HepG2 (cell line): Measurements from ENCODE around the gene DHX29. TPM values are rescaled to one million over a fixed set of nuclear protein-coding genes. Genes with fewer than 3 reads are reported as not detected.

Experiments used
- ATAC-seq: fragments of 200-7000 bp; cut with Tn5 transposase; 3 replicates; pipeline ENCODE4 v1.9.1; 2020; ENCODE audit warnings: mild to moderate bottlenecking, moderate library complexity
- BruUV-seq: library from RNA; stranded (reverse); fragments of 400-500 nt; replicated peaks from 2 replicates; lab custom pipeline; 2021; lab: Mats Ljungman, UMichigan
- CTCF ChIA-PET: fragments of 300-600 bp; formaldehyde crosslinking; extraction: SDS; loops from one replicate; lab custom pipeline; 2021; ENCODE audit warnings: low total read pairs, inconsistent platforms, low intra/inter-chr PET ratio; lab: Yijun Ruan, JAX
- POLR2A ChIA-PET: fragments of 350-600 bp; sonication (Branson Sonifier 250); formaldehyde crosslinking; loops from one replicate; lab custom pipeline; 2020; ENCODE audit warnings: antibody characterized with exemption, inconsistent platforms; lab: Yijun Ruan, JAX
- DNase-seq: peaks from one replicate; pipeline ENCODE4 v3.0.0-alpha.2; 2015; ENCODE audit warnings: low spot score
- FAIRE-seq: peaks from 3 replicates; lab custom pipeline; 2011; peaks lifted over from hg19 to GRCh38; lab: Jason Lieb, UNC
- H2AFZ ChIP-seq: one replicate; pipeline ENCODE4 v1.6.1; 2011; ENCODE audit warnings: low read length, inconsistent platforms
- H3K27ac ChIP-seq: fragments of 300-600 bp; 3 replicates; pipeline ENCODE4 v1.8.0; 2011; ENCODE audit warnings: mixed run types, mild to moderate bottlenecking, mixed read lengths, low read length, inconsistent platforms; ENCODE audit not compliant: insufficient read depth; ENCODE audit errors: extremely low read length
- H3K27me3 ChIP-seq, 2 experiments: fragments of 200-600 bp in 1 of 2; 2 replicates in 1 of 2; 3 replicates in 1 of 2; pipeline versions ENCODE4 v1.6.0 to v1.8.0; 2011; ENCODE audit warnings: low read length in 2 of 2, mild to moderate bottlenecking in 2 of 2, moderate library complexity in 2 of 2, inconsistent platforms in 1 of 2; ENCODE audit not compliant: insufficient read depth in 2 of 2, control insufficient read depth in 1 of 2
- H3K36me3 ChIP-seq, 2 experiments: fragments of 200-600 bp in 1 of 2; replicated peaks in 1 of 2; 2 replicates in 1 of 2; 3 replicates in 1 of 2; pipeline versions ENCODE4 v1.5.1 to v1.8.0; 2011; ENCODE audit warnings: low read length in 2 of 2, inconsistent platforms in 1 of 2; ENCODE audit not compliant: insufficient read depth in 2 of 2, control insufficient read depth in 1 of 2
- H3K4me1 ChIP-seq: 2 replicates; pipeline ENCODE4 v1.5.1; 2012; ENCODE audit warnings: low read length, inconsistent platforms; ENCODE audit not compliant: insufficient read depth
- H3K4me2 ChIP-seq: 2 replicates; pipeline ENCODE4 v1.6.0; 2011; ENCODE audit warnings: low read depth, low read length, inconsistent platforms
- H3K4me3 ChIP-seq, 3 experiments: fragments of 200-600 bp in 1 of 3; sonication (generic), shearing (Covaris generic) in 1 of 3; replicated peaks in 1 of 3; 2 replicates each; pipeline ENCODE4 v1.5.1; 2011 to 2016; ENCODE audit warnings: low read length in 3 of 3, inconsistent platforms in 2 of 3, low read depth in 2 of 3, mild to moderate bottlenecking in 2 of 3, control low read depth in 1 of 3, mixed read lengths in 1 of 3; ENCODE audit not compliant: insufficient read depth in 1 of 3
- H3K79me2 ChIP-seq: one replicate; pipeline ENCODE4 v1.6.1; 2011; ENCODE audit warnings: low read length, inconsistent platforms; ENCODE audit not compliant: insufficient read depth
- H3K9ac ChIP-seq: 2 replicates; pipeline ENCODE4 v1.6.0; 2011; ENCODE audit warnings: mild to moderate bottlenecking, low read depth, low read length, inconsistent platforms; ENCODE audit not compliant: insufficient read depth
- H3K9me3 ChIP-seq: 2 replicates; pipeline ENCODE4 v1.5.1; 2012; ENCODE audit warnings: mild to moderate bottlenecking, low read length
- H4K20me1 ChIP-seq: 2 replicates; pipeline ENCODE4 v1.6.0; 2011; ENCODE audit warnings: inconsistent platforms, mild to moderate bottlenecking, low read length, moderate library complexity; ENCODE audit not compliant: insufficient read depth
- EED ChIP-seq: sonication (generic); formaldehyde crosslinking; IDR thresholded peaks from 2 replicates; pipeline ENCODE4 v1.5.0; 2020; ENCODE audit warnings: mild to moderate bottlenecking, missing genetic modification reagents
- MTERF4 ChIP-seq: sonication (generic); formaldehyde crosslinking; IDR thresholded peaks from 2 replicates; pipeline ENCODE4 v1.8.0; 2023; ENCODE audit warnings: mild to moderate bottlenecking, missing genetic modification reagents
- SMAD3 ChIP-seq: sonication (generic); formaldehyde crosslinking; IDR thresholded peaks from 2 replicates; pipeline ENCODE4 v1.4.0; 2020; ENCODE audit warnings: missing genetic modification reagents
- SMC3 ChIP-seq: IDR thresholded peaks from 2 replicates; pipeline ENCODE4 v1.6.1; 2011; ENCODE audit warnings: low read length, improper control_type of control experiment
- ZNF343 ChIP-seq: sonication (generic); formaldehyde crosslinking; IDR thresholded peaks from 2 replicates; pipeline ENCODE4 v1.4.0; 2020; ENCODE audit warnings: mild to moderate bottlenecking, missing genetic modification reagents
- ZNF674 ChIP-seq: sonication (generic); formaldehyde crosslinking; IDR thresholded peaks from 2 replicates; pipeline ENCODE4 v1.5.0; 2020; ENCODE audit warnings: low read depth, mild to moderate bottlenecking, missing genetic modification reagents
- WGBS: methylation state at CpG from one replicate; pipeline ENCODE4 v1.1.6; 2017; ENCODE audit warnings: low lambda C conversion rate; 5-methylcytosine and 5-hydroxymethylcytosine counted together
- in situ Hi-C: cut with HindIII; loops from 2 replicates; pipeline ENCODE4 v1.10.0; 2017; ENCODE audit warnings: low pct_unique_long_range_greater_than_20kb; ENCODE audit not compliant: extremely low pct_ligation_motif_present
- intact Hi-C: fragments of 100-400 bp; cut with micrococcal nuclease; formaldehyde crosslinking; loops from one replicate; pipeline ENCODE4 v1.10.0; 2022; ENCODE audit not compliant: unreplicated experiment
- polyA plus RNA-seq, 8 experiments: library from polyadenylated mRNA; depleted of rRNA in 3 of 8; stranded (reverse) in 7 of 8; unstranded in 1 of 8; fragments of >200 nt; fragmentation: Illumina TruSeq in 4 of 8; extraction: Trizol in 4 of 8; gene quantifications; 2 replicates each; pipeline versions ENCODE4 v1.2.1 to v1.2.3, GENCODE V29; 2011 to 2016; ENCODE audit warnings: low read depth in 4 of 8, missing spikeins in 1 of 8, mixed read lengths in 1 of 8; ENCODE audit not compliant: insufficient read depth in 1 of 8
- total RNA-seq, 5 experiments: library from RNA; depleted of rRNA; stranded (reverse); fragments of >200 nt; fragmentation: Illumina TruSeq; extraction: Trizol; gene quantifications; 2 replicates each; pipeline ENCODE4 v1.2.3, GENCODE V29; 2016; ENCODE audit warnings: low read depth in 1 of 5
- TF ChIP-seq, protein P1 (sequence below): IDR thresholded peaks from 2 replicates; pipeline ENCODE4 v1.6.1; 2016; ENCODE audit warnings: missing biosample characterization, missing genetic modification reagents, low read depth

The DHX29 gene
- total and polyA plus RNA-seq, 2 of the 13 experiments (the other 11 are each of a cell fraction or from before 2014, with no cell fraction given): 1.9 to 22.0 TPM

GRCh38 chr5:55220433-55221185, 86.9 kb downstream of the DHX29 start (continued):
- no peak for TF ChIP-seq SMAD3 (CRISPR knock-in tag)
- no peak for TF ChIP-seq ZNF674 (CRISPR knock-in tag)
- TF ChIP-seq ZNF343 (CRISPR knock-in tag): no peak
- TF ChIP-seq, all 625 proteins: peak for 0

DNA sequence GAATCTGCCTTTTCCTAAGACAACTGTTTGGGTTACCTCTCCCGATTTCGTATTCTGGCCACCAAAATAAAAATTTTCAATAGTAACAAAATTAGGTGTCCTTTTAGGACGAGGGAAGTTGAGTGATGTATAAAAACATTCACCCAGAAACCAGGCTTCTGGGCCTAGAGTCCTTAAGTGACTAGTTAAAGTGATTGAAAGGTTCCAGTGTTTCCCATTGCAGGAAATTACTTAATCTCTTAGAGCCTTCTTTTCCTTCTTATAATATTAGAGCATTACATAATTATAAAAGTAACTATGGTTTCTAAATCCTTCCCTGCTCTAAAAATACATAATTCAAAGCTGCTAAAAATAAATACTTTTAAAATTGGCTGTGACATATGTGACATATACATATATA, 87.7 kb downstream of the DHX29 start:
- FAIRE-seq: no peak
- no peak overlapping the region for H3K9ac ChIP-seq
- no peaks in the 10 kb centered on the region for H3K4me1 ChIP-seq
- H3K4me3 ChIP-seq: no peak overlapping the region
- ChIA-PET POLR2A (no interaction called here), CTCF (no interaction called here)
- TF ChIP-seq SMC3 (no peak), MTERF4 (no peak)
- ATAC-seq: no peak
- H3K4me2 ChIP-seq: no peak overlapping the region
- no TSS peak for BruUV-seq
- H2AFZ ChIP-seq: no peak overlapping the region
- H4K20me1 ChIP-seq: no peaks in the 10 kb centered on the region
- H3K27me3 ChIP-seq: peaks cover 0 to 7% of the 10 kb centered on the region in 2 experiments; a peak in 2 of 5 replicates
- no peaks in the 10 kb centered on the region for H3K9me3 ChIP-seq
- in situ Hi-C loops (no loop called here), intact Hi-C loops (no loop called here)
- 52% methylated on average over 3 of the region's 3 CpGs for WGBS
- H3K27ac ChIP-seq: no peak overlapping the region
- no peak for DNase-seq
- no peaks in the 10 kb centered on the region for H3K79me2 ChIP-seq
- no peaks in the 10 kb centered on the region for H3K36me3 ChIP-seq

DNA sequence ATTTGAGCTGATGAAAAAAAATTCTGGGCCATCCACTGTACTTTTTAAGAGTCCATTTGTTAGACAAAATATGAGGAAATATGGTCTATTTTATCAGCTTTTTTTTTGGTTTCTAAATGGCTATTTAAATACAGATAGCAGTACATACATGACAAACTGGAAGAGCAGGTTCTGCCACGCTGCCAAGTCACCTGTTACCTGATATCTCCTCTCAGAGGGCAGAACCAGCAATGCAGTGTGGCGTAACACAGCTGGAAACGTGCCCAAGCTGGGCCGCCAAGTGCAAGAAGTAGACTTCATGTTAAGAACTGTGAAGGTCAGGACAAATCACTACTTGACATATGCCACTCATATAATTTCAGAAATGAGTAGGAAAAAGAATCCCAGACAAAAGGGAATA, 88.5 kb downstream of the DHX29 start:
- Histone ChIP-seq H4K20me1 (no peaks in the 10 kb centered on the region), H3K4me1 (no peaks in the 10 kb centered on the region), H3K4me2 (no peak overlapping the region), H2AFZ (no peak overlapping the region), H3K79me2 (no peaks in the 10 kb centered on the region), H3K9me3 (no peaks in the 10 kb centered on the region), H3K27me3 (peaks cover 0 to 7% of the 10 kb centered on the region in 2 experiments; a peak in 1 of 5 replicates), H3K27ac (no peak overlapping the region), H3K4me3 (no peak overlapping the region), H3K36me3 (no peaks in the 10 kb centered on the region), H3K9ac (no peak overlapping the region)
- POLR2A ChIA-PET: no interaction called here
- in situ Hi-C loops (no loop called here), intact Hi-C loops (no loop called here)
- TF ChIP-seq EED: no peak
- TF ChIP-seq, protein P1, sequence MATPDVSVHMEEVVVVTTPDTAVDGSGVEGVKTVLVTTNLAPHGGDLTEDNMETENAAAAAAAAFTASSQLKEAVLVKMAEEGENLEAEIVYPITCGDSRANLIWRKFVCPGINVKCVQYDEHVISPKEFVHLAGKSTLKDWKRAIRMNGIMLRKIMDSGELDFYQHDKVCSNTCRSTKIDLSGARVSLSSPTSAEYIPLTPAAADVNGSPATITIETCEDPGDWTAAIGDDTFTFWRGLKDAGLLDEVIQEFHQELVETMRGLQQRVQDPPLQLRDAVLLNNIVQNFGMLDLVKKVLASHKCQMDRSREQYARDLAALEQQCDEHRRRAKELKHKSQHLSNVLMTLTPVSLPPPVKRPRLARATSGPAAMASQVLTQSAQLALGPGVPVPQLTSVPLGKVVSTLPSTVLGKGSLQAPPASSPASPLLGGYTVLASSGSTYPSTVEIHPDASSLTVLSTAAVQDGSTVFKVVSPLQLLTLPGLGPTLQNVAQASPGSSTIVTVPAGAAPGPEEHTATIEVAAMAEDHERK (CRISPR knock-in tag): no peak
- no TSS peak for BruUV-seq
- WGBS: 13% methylated on average over 4 of the region's 4 CpGs
- FAIRE-seq: no peak
- DNase-seq: no peak
- CTCF ChIA-PET: no interaction called here
- no peak for ATAC-seq
